Epithelial cell of esophagus (primary cell): ENCODE data around the gene CARNS1.

ENCODE experiments used
- DNase-seq: peaks from one replicate; pipeline ENCODE4 v3.0.0; 2010; ENCODE audit warnings: low read depth
- H3K4me3 ChIP-seq: 2 replicates; pipeline ENCODE4 v1.5.1; 2011; ENCODE audit warnings: mild to moderate bottlenecking, low read length, control low read depth
- CTCF ChIP-seq: IDR thresholded peaks from 2 replicates; pipeline ENCODE4 v1.5.1; 2011; ENCODE audit warnings: low read depth, mild to moderate bottlenecking, low read length, control low read depth, inconsistent platforms; ENCODE audit not compliant: insufficient read depth; ENCODE audit errors: missing control alignments

The CARNS1 gene

GRCh38 chr11:67415501-67416304 is at the start of gene CARNS1:
CARNS1 (plus strand) TSS chr11:67415678; CDS start chr11:67416200, 522 bp downstream.
- DNase-seq = no peak
- TF ChIP-seq CTCF = no peak
- no peak within 1 kb of the TSS for H3K4me3 ChIP-seq

GRCh38 chr11:67365736-67366444 is 49.6 kb upstream of the CARNS1 start:
- DNase-seq = no peak
- TF ChIP-seq CTCF = no peak
- H3K4me3 ChIP-seq = no peak overlapping the region

GRCh38 chr11:67366546-67366945 is 48.9 kb upstream of the CARNS1 start:
- no peak for TF ChIP-seq CTCF
- no peak for DNase-seq
- no peak overlapping the region for H3K4me3 ChIP-seq

GRCh38 chr11:67366961-67367760 is 48.3 kb upstream of the CARNS1 start:
- peak; percentile 45 for DNase-seq
- no peak overlapping the region for H3K4me3 ChIP-seq

GRCh38 chr11:67367761-67368227 is 47.7 kb upstream of the CARNS1 start:
- no peak overlapping the region for H3K4me3 ChIP-seq
- DNase-seq = no peak
- no peak for TF ChIP-seq CTCF

More at GRCh38 chr11:67366961-67367760, 48.3 kb upstream of the CARNS1 start:
- no peak for TF ChIP-seq CTCF

- no peak for TF ChIP-seq CTCF
- DNase-seq = no peak
Measured at GRCh38 chr11:67368621-67369020, 46.9 kb upstream of the CARNS1 start.

More at GRCh38 chr11:67368621-67369020, 46.9 kb upstream of the CARNS1 start:
- no peak overlapping the region for H3K4me3 ChIP-seq
